ENCODE results near the gene SYCN.
"Not testable (repeated sequence)": the region's sequence is repeated elsewhere in the genome, so short reads cannot be mapped to it uniquely, and the experiment has no call there.

The SYCN gene

DNA sequence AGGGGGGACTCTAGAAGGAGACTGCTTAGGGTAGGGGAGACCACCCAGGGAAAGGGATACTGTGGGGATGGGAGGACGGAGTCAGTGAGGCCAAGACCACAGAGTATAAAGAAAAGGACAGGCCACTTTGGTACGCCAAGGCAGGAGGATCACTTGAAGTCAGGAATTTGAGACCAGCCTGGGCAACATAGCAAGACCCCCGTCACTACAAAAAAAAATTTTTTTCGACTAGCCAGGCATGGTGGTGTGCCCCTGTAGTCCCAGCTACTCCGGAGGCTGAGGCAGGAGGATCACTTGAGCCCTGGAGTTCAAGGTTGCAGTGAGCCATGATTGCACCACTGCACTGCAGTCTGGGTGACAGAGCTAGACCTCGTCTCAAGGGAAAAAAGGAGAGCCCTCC, 34.1 kb upstream of the SYCN start:
- DNase-seq (ENCODE audit: low read depth, low spot score) = no peak
- Histone ChIP-seq H3K4me1 (ENCODE audit: insufficient read depth, insufficient read length) (peaks cover 8% of the 10 kb centered on the region), H3K9me3 (ENCODE audit: insufficient read depth, low read length) (no peaks in the 10 kb centered on the region), H3K36me3 (ENCODE audit: insufficient read depth, insufficient read length, low read length) (no peaks in the 10 kb centered on the region), H3K27me3 (ENCODE audit: insufficient read depth, insufficient read length) (peaks cover 4% of the 10 kb centered on the region), H3K9ac (ENCODE audit: insufficient read length, low read depth) (no peak overlapping the region), H3K4me3 (ENCODE audit: insufficient read length, low read depth) (no peak overlapping the region)
- no peak for TF ChIP-seq SUZ12 (IDR thresholded peaks at IDR 0.05; ENCODE audit: extremely low read depth, insufficient read depth, insufficient read length)
- no peak for TF ChIP-seq YY1 (IDR thresholded peaks at IDR 0.05; ENCODE audit: insufficient read depth, insufficient read length)
- no peak for TF ChIP-seq ZNF274 (IDR thresholded peaks at IDR 0.05; ENCODE audit: low read depth, low read length)

DNA sequence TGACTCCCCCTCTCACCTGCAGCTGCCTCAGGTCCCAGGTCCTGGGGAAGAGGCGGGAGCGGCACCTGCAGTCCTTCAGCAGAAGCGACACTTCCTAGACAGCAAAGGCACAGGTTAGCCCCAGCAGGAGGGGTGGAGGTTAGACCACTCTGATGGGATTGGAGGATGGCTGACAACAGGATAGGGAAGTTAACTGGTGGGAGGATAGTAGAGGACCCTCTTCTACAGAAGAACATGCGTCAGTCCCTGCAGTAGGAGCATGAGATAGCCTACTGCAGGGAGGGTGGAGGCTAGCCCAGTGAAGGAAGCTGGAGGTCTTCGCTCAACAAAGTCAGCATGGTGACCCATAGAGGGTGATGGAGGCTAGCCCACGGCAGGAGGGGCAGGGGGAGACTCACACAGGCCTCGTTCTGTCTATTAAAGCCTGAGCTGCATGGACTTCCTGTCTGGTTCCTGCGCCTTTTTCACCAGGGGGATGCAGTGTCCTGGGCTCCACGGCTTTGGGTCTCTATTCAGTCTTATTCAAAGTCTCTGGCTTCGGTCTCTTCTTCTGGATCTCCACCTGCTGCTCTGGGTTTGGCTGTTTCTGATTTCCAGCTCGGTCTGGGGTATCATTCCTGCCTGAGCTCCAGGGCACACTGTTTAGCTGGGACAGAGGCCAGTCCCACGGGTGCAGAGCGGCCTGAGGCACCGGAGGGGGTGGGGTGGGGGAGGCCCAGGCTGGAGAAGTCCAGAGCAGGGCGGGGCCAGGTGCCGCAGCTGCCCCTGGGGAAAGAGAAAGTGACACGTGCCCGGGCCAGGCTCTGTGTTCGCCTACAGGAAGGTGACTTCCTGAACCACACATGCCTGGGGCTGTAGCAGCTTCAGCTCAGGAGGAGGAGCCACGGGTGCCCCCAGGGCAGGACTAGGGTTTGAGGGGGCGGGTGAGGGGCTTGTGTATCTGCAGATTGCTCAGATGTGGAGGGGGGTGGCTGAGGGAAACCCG, 33.4 kb upstream of the SYCN start:
- Histone ChIP-seq H3K9ac (ENCODE audit: insufficient read length, low read depth) (no peak overlapping the region), H3K4me1 (ENCODE audit: insufficient read depth, insufficient read length) (peaks cover 8% of the 10 kb centered on the region), H3K36me3 (ENCODE audit: insufficient read depth, insufficient read length, low read length) (no peaks in the 10 kb centered on the region), H3K9me3 (ENCODE audit: insufficient read depth, low read length) (no peaks in the 10 kb centered on the region), H3K27me3 (ENCODE audit: insufficient read depth, insufficient read length) (peaks cover 4% of the 10 kb centered on the region), H3K4me3 (ENCODE audit: insufficient read length, low read depth) (no peak overlapping the region)
- TF ChIP-seq ZNF274 (IDR thresholded peaks at IDR 0.05; ENCODE audit: low read depth, low read length) (no peak), SUZ12 (IDR thresholded peaks at IDR 0.05; ENCODE audit: extremely low read depth, insufficient read depth, insufficient read length) (no peak), YY1 (IDR thresholded peaks at IDR 0.05; ENCODE audit: insufficient read depth, insufficient read length) (no peak)
- DNase-seq (ENCODE audit: low read depth, low spot score) = no peak

- DNase-seq (ENCODE audit: low read depth, low spot score) = no peak
- H3K27me3 ChIP-seq (ENCODE audit: insufficient read depth, insufficient read length) = peaks cover 4% of the 10 kb centered on the region
- H3K4me1 ChIP-seq (ENCODE audit: insufficient read depth, insufficient read length) = peaks cover 8% of the 10 kb centered on the region
- TF ChIP-seq ZNF274 (IDR thresholded peaks at IDR 0.05; ENCODE audit: low read depth, low read length) (no peak), YY1 (IDR thresholded peaks at IDR 0.05; ENCODE audit: insufficient read depth, insufficient read length) (no peak), SUZ12 (IDR thresholded peaks at IDR 0.05; ENCODE audit: extremely low read depth, insufficient read depth, insufficient read length) (no peak)
- no peaks in the 10 kb centered on the region for H3K9me3 ChIP-seq (ENCODE audit: insufficient read depth, low read length)
- H3K9ac ChIP-seq (ENCODE audit: insufficient read length, low read depth) = no peak overlapping the region
- no peak overlapping the region for H3K4me3 ChIP-seq (ENCODE audit: insufficient read length, low read depth)
- H3K36me3 ChIP-seq (ENCODE audit: insufficient read depth, insufficient read length, low read length) = no peaks in the 10 kb centered on the region
Observed at GRCh38 chr19:39236527-39236926, 32.5 kb upstream of the SYCN start.

DNA sequence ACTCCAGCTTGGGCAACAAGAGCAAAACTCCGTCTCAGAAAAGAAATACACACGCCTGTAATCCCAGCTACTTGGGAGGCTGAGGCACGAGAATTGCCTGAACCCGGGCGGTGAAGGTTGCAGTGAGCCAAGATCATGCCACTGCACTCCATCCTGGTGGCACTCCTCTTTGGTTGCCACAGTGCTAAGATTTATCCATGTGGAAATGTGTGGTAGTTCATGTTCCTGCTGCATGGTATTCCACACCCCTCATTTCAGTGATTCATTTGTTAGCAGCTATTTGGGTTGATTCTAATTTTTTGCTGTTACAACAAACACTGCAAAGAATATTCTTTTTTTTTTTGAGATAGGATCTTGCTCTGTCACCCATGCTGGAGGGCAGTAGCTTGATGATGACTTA, 28.6 kb upstream of the SYCN start:
- H3K36me3 ChIP-seq (ENCODE audit: insufficient read depth, insufficient read length, low read length) = no peaks in the 10 kb centered on the region
- H3K27me3 ChIP-seq (ENCODE audit: insufficient read depth, insufficient read length) = peaks cover 6% of the 10 kb centered on the region
- H3K9me3 ChIP-seq (ENCODE audit: insufficient read depth, low read length) = no peaks in the 10 kb centered on the region
- TF ChIP-seq SUZ12 (IDR thresholded peaks at IDR 0.05; ENCODE audit: extremely low read depth, insufficient read depth, insufficient read length) (no peak), ZNF274 (IDR thresholded peaks at IDR 0.05; ENCODE audit: low read depth, low read length) (no peak), YY1 (IDR thresholded peaks at IDR 0.05; ENCODE audit: insufficient read depth, insufficient read length) (no peak)
- no peak overlapping the region for H3K4me3 ChIP-seq (ENCODE audit: insufficient read length, low read depth)
- H3K9ac ChIP-seq (ENCODE audit: insufficient read length, low read depth) = no peak overlapping the region
- H3K4me1 ChIP-seq (ENCODE audit: insufficient read depth, insufficient read length) = peaks cover 4% of the 10 kb centered on the region
- DNase-seq (ENCODE audit: low read depth, low spot score) = no peak

GRCh38 chr19:39230096-39230764, 26.2 kb upstream of the SYCN start:
- no peaks in the 10 kb centered on the region for H3K9me3 ChIP-seq (ENCODE audit: insufficient read depth, low read length)
- no peak for TF ChIP-seq SUZ12 (IDR thresholded peaks at IDR 0.05; ENCODE audit: extremely low read depth, insufficient read depth, insufficient read length)
- TF ChIP-seq ZNF274 (IDR thresholded peaks at IDR 0.05; ENCODE audit: low read depth, low read length) = no peak
- no peak for TF ChIP-seq YY1 (IDR thresholded peaks at IDR 0.05; ENCODE audit: insufficient read depth, insufficient read length)
- peaks cover 6% of the 10 kb centered on the region for H3K27me3 ChIP-seq (ENCODE audit: insufficient read depth, insufficient read length)
- DNase-seq (ENCODE audit: low read depth, low spot score) = no peak
- no peak overlapping the region for H3K9ac ChIP-seq (ENCODE audit: insufficient read length, low read depth)
- H3K36me3 ChIP-seq (ENCODE audit: insufficient read depth, insufficient read length, low read length) = no peaks in the 10 kb centered on the region
- H3K4me3 ChIP-seq (ENCODE audit: insufficient read length, low read depth) = no peak overlapping the region
- no peaks in the 10 kb centered on the region for H3K4me1 ChIP-seq (ENCODE audit: insufficient read depth, insufficient read length)

GRCh38 chr19:39224910-39225309, 20.8 kb upstream of the SYCN start:
- Histone ChIP-seq H3K9me3 (ENCODE audit: insufficient read depth, low read length) (no peaks in the 10 kb centered on the region), H3K4me3 (ENCODE audit: insufficient read length, low read depth) (no peak overlapping the region), H3K36me3 (ENCODE audit: insufficient read depth, insufficient read length, low read length) (no peaks in the 10 kb centered on the region), H3K27me3 (ENCODE audit: insufficient read depth, insufficient read length) (peaks cover 14% of the 10 kb centered on the region), H3K9ac (ENCODE audit: insufficient read length, low read depth) (no peak overlapping the region), H3K4me1 (ENCODE audit: insufficient read depth, insufficient read length) (no peaks in the 10 kb centered on the region)
- no peak for DNase-seq (ENCODE audit: low read depth, low spot score)
- TF ChIP-seq SUZ12 (IDR thresholded peaks at IDR 0.05; ENCODE audit: extremely low read depth, insufficient read depth, insufficient read length) (no peak), YY1 (IDR thresholded peaks at IDR 0.05; ENCODE audit: insufficient read depth, insufficient read length) (no peak), ZNF274 (IDR thresholded peaks at IDR 0.05; ENCODE audit: low read depth, low read length) (no peak)

GRCh38 chr19:39223703-39224279, 19.7 kb upstream of the SYCN start:
- Histone ChIP-seq H3K9me3 (ENCODE audit: insufficient read depth, low read length) (no peaks in the 10 kb centered on the region), H3K4me1 (ENCODE audit: insufficient read depth, insufficient read length) (no peaks in the 10 kb centered on the region), H3K27me3 (ENCODE audit: insufficient read depth, insufficient read length) (peaks cover 14% of the 10 kb centered on the region), H3K4me3 (ENCODE audit: insufficient read length, low read depth) (no peak overlapping the region), H3K9ac (ENCODE audit: insufficient read length, low read depth) (no peak overlapping the region), H3K36me3 (ENCODE audit: insufficient read depth, insufficient read length, low read length) (no peaks in the 10 kb centered on the region)
- TF ChIP-seq YY1 (IDR thresholded peaks at IDR 0.05; ENCODE audit: insufficient read depth, insufficient read length) (no peak), SUZ12 (IDR thresholded peaks at IDR 0.05; ENCODE audit: extremely low read depth, insufficient read depth, insufficient read length) (no peak), ZNF274 (IDR thresholded peaks at IDR 0.05; ENCODE audit: low read depth, low read length) (no peak)
- no peak for DNase-seq (ENCODE audit: low read depth, low spot score)

DNA sequence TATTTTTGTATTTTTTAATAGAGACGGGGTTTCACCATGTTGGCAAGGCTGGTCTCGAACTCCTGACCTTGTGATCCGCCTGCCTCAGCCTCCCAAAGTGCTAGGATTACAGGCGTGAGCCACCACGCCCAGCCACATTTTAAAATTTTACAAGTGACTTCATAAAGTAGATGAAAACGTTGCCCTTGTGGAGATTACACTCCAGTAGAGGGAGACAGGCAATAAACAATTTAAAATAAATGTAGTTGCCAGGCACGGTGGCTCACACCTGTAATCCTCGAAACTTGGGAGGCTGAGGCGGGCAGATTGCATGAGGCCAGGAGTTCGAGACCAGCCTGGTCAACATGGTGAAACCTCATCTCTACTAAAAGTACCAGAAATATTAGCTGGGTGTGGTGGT, 15.0 kb upstream of the SYCN start:
- H3K4me3 ChIP-seq (ENCODE audit: insufficient read length, low read depth); H3K9ac ChIP-seq (ENCODE audit: insufficient read length, low read depth); H3K4me1 ChIP-seq (ENCODE audit: insufficient read depth, insufficient read length); H3K36me3 ChIP-seq (ENCODE audit: insufficient read depth, insufficient read length, low read length); H3K9me3 ChIP-seq (ENCODE audit: insufficient read depth, low read length); DNase-seq (ENCODE audit: low read depth, low spot score): not testable (repeated sequence)
- H3K27me3 ChIP-seq (ENCODE audit: insufficient read depth, insufficient read length) = peaks cover 14% of the 10 kb centered on the region
